AML-193 (cell line): ENCODE measurements around the gene MBOAT1.
A peak's percentile ranks its signal among the peaks of the same experiment; 100 is the strongest.

Experiments used
- DNase-seq, 2 experiments: peaks; one replicate each; lab custom pipeline; 2025; lab: John Stamatoyannopoulos, UW

The MBOAT1 gene

DNA sequence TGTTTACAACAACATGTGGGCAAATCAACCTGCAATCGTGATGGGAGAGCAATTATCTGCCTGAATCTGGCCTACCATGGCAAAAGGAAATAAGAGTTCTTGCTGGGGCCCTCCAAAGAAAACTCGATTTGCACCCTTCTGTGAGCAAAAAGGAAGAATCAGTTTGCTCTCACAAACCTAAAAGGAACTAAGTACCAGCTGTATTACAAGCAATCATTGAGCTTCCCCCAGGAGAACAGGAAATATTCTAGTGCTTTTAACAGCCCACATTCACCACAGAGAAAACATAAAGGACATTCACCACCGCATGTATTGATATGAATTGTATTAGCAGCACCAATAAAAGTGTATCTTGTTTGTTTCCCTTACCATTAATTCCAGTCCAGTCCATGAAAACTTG, 75.0 kb downstream of the MBOAT1 start:
- no peak for DNase-seq

DNA sequence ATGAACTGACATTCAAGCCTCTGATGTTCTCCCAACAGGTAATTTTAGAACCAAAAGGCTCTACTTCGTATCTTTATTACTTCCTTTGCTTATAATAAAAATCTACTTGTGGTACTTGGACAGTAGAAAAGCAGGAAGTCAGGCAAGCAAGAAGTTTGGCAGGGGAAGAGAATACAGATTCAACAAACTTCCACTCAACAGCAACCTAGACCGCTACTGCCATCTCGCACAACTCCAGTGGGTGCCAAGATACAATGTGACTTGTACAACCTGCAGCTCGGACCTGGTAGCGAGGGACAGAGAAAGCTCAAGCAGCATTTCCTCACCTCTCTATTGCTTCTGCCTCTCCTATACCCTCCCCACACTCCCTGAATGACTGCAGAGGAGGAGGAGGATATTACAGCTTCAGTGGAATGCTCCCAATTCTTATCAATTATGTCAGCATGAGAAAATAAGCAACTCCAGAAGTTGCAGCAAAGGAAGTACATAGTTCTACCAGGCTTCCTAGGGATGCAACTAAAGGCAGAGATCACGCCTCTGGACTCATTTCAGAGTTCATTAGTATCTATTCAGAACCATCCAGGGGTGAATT, 76.5 kb downstream of the MBOAT1 start:
- DNase-seq = no peak

DNA sequence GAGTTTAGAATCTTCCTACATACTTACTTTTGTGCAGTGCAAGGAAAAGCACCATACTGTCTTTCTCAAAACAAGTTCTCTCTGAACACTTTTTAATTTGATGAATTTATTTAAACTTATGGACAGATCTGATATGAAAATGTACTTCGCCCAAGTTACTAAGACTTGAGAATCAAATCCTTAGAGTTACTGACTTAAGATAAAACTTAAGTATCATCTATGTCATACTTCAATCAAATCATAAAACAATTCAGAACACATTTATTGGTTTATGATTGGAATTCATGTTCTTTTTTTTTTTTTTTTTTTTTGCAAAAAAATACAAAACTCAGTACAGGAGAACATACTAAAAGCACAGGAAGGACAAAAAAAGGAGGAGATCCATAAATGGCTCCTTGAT, 77.7 kb downstream of the MBOAT1 start:
- DNase-seq = no peak

DNA sequence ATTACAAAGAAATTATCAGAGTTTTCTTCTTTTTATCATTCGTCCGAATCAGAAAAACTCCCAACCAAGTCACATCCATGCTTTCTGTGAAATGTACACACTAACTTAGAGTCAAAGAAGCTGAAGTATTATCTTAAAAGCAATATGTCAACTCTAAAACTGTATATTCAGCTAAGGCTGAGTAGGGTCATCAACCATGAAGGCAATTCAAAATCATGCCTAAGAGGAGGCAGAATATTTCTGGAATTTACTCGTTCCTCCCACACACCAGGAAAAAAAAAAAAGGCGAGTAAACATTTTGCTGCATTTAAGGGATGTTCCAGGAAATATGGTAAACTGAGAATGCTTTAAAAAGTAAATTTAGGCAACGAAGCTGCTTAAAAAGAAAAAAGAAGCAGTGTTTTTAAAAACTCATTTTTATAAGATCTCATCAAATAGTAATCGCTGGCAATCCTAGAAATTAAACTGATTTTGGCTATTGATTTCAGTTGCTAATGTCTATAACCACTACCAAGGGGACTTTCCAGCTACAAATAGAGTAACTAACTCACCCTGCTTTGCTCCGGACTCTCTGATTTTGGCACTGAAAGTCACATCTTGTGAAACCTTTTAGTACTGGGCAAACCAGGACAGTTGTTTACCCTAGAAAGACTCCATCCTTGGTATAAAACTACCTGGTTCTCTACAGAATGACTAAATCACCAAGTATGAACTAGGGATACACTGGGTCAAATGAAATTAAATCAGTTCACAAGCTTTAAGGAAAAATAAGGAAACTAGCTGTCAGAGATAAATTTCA, 82.8 kb downstream of the MBOAT1 start:
- DNase-seq = no peak

DNA sequence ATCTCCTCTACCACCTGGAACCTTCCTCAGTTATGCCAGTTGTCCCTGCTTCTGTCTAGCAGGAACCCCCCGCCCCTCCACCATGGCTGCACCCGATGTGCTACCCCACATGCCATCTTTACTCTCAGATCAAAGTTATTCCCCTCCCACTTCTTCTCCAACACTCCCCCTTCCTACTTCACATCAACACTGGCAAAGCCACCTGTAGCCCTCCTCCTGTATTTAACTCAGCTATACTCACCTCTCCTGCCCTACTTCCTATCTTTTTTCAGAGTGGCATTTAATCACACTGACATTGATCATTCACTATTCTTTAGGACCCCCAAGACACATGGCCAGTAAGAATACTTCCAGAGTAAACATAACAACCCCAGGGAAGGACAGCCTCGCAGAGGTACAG, 84.3 kb downstream of the MBOAT1 start:
- DNase-seq = no peak

DNA sequence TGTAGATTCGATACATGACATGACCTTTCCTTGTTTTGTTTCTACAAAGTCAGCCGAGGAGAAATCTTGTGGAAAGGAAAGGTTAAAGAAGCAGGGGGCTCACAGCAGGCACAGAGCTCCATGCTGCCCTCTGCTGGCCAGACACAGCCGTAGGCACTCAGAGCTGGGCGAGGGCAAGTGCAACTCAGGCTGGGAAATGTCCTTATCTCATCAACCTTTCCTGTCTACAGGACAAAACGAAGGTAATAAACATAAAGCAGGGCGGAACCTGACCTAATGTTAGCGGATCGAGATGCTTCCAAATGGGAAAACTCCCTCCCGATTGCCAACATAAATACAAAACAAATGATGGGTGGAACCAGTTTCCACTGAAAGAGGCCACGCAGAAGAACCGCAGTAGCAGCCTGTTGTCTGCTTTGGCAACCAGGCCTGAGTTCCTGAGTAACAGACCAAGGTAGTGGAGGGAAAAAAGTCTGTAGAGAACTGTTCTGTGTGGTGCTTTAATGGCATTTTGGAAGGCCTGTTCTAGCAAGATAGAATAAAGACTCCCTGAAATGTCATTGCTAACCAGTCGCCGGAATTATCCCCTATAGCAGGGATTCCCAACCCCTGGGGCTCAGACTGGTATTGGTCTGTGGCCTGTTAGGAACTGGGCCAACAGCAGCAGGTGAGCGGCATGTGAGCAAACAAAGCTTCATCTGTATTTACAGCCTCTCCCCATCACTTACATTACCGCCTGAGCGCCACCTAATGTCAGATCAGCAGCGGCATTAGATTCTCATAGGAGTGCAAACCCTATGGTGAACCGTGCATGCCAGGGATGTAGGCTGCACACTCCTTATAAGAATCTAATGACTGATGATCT, 85.2 kb downstream of the MBOAT1 start:
- DNase-seq = peak; percentile 25 to 63

DNA sequence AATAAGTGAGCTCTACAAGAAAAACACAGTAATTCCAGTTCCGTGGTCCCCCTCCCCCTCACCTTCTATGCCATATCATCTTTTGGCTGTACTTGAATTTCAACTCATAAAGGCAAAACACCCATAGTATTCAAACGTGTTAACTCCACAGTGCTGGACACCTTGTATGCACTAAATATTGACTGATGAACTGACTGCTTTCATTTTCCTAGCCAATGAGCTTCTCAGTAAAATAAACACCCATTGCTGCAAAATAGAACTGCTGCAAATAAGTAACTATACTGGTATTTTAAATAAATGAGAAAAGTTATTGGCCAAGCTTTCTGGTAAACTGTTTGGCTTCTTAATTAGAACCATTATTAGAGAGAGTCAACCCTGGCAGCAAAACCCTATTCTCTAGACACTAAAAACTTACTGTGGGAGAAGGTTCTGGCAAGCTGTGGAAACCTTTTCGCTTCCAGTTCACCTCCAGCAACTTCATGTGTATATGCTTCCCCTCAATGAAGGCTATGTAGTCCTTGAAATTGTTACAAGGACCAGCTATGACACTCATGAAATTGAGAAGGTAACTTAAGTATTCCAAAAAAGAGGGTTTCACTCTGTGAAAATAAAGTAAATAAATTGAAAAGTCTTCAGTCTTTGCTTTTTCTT, 86.0 kb downstream of the MBOAT1 start:
- no peak for DNase-seq

DNA sequence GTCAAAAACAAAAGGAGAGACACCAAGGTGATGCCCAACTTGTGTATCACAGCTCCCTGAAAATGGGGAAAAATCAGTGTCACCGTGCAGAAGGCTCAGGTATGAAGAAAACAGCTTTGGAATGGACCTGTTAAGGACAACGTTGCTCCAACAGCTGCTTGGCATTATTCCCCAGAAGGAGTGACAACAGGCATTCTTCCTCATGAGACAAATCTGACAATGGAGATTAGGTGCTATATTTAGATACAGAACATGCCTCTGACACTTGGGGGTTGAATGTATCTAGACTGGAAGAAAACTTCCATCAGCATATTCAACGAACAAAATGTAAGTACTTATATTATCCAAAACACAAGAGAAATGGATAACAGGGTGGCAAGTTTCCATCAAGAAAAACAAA, 87.7 kb downstream of the MBOAT1 start:
- no peak for DNase-seq

DNA sequence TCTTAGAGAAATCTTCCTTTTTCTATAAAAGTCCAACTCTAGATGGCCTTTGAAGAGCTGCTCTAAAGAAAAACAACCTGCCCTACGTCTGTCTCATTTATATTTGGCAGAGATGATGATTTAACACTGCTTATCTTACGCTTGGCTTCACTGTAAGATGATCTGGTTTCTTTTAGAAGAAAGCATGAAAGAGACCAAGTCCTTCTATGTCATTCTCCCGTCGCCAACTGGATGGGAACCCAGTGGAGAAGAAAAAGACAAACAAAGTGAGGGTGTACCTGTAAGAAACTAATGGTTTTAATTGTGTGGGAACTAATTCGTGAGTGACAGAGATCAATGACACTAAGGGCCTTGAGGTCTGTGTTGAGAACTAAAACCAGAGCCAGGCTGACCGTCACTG, 92.8 kb downstream of the MBOAT1 start:
- no peak for DNase-seq

DNA sequence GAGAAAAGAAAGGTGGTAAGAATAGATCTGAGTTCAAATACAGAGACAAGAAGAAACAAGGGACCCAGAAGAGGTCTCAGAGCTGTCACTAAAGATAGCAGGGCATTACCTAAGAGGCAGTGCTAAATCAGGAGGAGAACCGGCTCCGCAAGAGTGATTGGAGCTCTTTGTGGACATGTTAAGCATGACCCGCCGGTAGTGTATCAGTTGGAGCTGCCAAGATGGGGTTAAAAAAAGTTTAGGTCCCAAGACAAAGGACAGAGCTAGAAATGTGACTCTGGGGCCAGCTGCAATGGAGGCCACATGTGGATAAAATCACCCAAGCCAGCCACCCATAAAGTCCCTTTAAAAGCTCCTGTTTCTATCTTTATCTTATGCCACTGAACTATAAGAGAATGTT, 93.4 kb downstream of the MBOAT1 start:
- DNase-seq = no peak

DNA sequence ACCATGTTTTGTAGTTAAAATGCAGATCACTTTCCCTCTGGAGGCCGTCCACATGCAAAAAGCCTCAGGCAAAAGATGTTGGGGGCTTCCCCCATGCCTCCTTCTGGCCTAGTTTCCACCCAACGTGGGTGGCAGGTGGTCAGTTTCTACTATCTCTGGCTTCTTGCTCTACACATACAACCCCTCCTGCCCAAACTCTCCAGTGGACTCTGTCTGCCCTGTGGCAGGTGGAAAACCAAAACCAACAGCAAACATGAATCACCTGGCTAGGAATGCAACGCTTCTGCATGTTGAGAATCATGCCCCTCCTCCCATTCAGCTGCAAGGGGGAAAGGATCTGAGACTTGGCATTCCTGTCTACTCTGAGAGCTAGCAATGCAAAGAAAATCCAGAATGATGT, 94.8 kb downstream of the MBOAT1 start:
- no peak for DNase-seq

DNA sequence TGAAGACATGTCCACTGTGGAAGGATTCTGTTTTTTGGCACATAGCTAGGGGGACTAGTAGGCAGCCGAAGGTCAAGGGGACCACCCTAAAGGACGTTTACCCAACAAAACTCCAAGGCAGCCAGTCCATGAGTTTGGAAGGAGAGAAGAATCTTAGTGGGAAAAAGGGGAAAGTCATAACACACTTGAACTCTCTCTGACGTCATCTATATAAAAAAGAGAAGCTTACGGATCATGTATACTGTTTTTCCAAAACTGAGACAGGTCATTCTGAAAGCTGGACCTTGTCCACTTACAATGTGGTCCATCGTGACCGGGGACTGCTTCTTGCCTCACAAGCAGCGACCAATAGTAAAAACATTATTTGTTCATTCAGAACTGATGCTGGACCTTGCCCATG, 95.5 kb downstream of the MBOAT1 start:
- no peak for DNase-seq

DNA sequence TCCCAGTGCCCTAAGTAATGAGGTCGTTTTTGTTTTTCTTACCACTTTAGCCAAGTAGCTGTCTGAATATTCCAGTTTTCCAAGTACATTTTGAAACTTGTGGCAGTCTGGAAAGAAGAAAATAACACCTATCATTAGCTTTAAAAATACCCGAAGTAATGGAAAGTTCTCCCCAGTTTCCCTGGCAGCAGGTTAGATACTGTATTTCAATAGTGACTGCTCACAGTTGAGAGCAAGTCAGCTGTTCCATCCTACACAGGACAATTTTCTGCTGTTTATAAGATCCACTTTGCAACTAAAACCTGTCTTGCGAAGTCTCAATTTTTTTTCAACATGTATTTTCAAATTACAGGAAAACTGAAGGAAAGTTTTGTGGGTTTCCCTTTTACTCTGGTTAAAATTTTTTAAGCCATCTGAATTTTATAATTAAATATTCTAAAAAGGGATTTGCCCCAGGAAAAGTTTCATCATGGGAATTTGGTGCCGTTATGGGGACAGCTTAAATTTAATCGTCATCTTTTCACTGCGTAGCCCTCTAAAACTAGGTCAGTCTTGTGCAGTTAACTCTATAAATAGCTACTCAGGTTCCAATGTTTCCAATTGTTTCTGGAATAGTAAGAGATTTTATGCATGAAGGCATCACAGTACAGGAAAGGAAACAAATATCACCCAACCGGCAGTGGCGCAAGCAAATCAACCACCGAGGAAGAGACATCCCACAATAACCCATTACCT, 96.9 kb downstream of the MBOAT1 start:
- no peak for DNase-seq

DNA sequence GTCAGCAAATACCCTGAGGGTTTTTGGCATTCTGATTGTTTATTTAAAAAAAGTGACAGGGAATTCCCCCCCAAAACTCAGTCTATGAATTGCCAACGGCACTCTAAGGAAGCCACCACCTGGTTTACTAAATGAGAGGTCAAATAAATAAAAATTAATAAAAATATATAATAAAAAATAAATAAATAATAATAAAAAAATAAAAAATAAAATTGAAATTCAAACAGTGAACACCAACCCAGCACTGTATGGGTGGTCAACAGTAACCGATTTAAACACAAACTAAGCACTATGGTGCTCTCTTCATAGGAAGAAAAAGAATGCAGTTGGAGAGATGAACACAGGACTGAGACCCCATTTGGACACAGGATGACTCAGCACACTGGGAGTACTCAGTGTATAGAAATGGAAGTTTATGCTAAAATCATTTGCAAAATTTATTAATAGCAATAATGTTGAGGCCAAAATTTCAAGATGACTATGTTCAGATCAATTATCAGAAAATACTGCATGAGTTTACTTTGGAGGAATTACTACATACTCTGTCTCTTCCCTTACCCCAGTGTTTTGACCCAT, 98.5 kb downstream of the MBOAT1 start:
- DNase-seq = no peak

DNA sequence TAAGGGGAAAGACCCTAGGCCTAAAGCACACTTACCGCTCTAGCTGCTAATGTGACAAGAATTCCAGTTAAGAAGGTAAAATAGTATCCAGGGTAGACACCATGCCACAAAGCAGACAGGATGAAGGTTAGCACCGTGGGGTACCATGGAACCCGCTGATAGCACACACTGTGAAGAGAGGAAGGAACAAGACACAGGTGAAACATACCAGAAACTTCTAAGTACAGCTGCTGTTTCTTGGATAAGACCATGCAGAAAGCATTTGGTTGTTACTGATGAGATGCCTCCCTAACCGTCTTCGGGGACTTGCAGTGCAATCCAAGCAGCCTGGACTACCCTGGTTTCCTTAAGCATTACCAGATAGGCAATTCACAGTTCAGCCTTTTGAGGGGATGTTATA, 99.4 kb downstream of the MBOAT1 start:
- DNase-seq = no peak

DNA sequence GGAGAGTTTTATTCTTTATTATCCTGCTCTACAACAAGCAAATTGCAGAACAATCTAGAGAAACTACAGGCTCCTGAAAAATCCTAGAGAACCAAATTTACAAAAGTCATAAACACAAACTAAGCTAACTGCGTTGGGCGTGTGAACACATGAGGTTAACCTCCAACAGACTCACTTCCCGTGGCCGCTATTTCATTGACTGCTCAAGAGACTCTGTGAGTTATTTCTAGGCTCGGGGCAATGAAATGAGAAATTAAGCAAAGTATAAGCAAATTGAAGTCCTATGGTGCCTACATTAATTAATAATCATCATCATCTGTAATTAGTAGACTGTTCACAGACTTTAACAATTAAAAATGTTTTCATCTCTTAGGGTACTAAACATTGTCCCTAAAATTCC, 100.0 kb downstream of the MBOAT1 start:
- no peak for DNase-seq

DNA sequence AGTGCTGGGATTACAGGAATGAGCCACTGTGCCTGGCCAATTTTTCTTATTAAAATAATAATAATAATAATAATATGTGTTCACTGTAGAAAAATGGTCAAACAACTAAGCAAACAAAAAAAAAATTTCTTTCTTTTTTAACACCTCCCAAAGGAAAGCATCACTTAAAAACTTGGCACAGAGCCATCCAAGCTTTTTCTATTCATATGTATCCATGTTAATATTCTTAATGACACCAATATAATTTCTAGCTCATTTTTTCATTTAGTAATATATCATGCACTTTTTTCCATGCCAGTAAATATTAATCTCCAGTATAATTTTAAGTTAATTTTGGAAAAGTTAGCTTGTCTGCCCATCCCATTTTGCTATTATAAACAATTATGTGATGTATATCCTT, 101.8 kb downstream of the MBOAT1 start:
- no peak for DNase-seq

DNA sequence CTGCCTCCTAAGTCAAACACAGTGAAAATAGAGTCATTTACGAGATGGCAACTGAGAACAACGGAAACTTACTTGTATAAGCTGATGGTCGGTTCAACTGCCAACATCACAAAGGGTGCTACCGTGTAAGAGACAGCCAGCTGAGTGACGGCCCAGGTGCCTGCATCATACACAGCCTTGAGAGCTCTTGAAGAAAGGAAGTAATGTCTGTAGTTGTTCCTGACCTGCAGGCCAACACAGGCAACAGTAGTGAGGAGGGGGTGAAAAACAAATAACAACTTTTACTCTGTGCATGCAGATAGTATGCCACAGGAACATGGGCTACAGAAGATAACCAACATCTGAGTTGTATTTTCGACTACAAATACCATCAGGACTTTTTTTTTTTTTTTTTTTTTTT, 102.7 kb downstream of the MBOAT1 start:
- no peak for DNase-seq

DNA sequence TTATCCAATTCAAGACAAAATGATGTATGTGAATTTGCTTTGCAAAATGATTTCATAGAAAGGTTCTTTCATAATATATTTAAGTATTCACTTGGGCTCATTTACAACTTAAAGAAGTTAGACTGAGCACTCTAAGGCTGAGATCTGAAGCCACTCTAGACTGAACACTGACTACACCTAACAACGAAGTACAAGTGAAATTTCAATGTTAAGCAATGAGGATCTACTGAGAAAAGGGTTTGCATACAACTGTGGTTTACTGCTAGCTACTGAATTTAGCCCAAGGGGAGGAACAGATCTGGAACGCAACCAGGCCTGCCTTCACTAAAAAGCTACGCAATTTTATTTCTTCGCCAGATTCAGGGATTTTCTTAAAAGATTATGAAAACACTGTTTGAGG, 106.4 kb downstream of the MBOAT1 start:
- no peak for DNase-seq

DNA sequence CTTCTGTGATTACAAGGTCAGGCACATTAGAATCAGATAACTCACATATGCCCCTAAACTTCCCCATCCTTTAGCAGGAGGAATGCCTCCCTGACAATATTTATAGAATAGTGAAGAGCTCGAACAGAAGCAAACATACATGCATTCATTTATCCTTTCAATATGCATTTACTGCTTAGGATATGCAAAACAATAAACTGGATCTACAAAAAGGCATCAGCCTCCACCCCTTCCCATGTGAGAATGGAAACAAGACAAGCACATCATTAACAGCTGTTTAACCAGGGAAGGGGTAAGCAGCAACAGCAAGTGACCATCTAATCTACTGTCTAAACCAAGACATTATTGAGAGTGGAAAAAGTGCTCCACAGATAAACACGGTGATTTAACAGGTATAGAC, 107.6 kb downstream of the MBOAT1 start:
- DNase-seq = no peak

DNA sequence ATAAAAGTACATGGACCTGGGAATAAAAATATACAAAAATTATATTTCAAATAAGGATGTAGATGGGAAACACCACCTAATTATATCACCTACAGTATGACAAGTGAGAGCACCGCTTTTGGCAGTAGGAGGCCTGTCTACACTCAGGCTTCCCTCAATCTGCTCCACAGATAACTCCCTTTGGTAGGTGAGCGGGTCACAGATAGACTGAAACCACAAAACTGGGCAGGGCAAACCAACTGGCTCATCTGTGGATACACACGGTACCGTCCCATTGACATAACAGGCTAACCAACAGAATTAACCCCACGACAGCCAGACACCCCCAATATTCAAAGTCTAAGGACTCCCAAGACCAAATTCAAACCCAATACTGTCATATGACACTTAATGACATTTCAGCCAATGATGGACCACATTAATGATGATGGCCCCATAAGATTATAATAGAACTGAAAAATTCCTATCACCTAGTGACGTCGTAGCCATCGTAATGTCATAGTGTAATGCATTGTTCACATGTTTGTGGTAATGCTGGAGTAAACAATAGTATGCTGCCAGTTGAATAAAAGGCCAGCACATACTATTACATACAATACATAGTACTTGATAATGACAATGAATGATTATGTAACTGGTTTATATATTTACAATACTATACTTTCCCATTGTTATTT, 109.7 kb downstream of the MBOAT1 start:
- DNase-seq = no peak
